CD14-positive monocyte (primary cell): ENCODE data around the gene KCNJ4. TPM values are rescaled to one million over a fixed set of nuclear protein-coding genes. Genes with fewer than 3 reads are reported as not detected.
"Not testable (repeated sequence)": the region's sequence is repeated elsewhere in the genome, so short reads cannot be mapped to it uniquely, and the experiment has no call there.

Experiments
- DNase-seq, 3 donors: peaks; one replicate each; pipeline ENCODE4 v3.0.0-alpha.2; 2011 to 2022
- H2AFZ ChIP-seq: 2 replicates; pipeline ENCODE4 v1.6.0; 2012; ENCODE audit warnings: mild to moderate bottlenecking, low read depth, low read length, inconsistent platforms; ENCODE audit not compliant: insufficient read depth, poor library complexity, severe bottlenecking
- H3K27ac ChIP-seq, 2 donors: 1 replicate in 1 of 2; 2 replicates in 1 of 2; pipeline ENCODE4 v1.5.1; 2012 to 2013; ENCODE audit warnings: low read length in 2 of 2, control low read depth in 1 of 2, inconsistent platforms in 1 of 2, low read depth in 1 of 2, mild to moderate bottlenecking in 1 of 2
- H3K27me3 ChIP-seq, 2 donors: one replicate each; pipeline versions ENCODE4 v1.6.0 to v1.6.1; 2011 to 2013; ENCODE audit warnings: low read length in 2 of 2; ENCODE audit not compliant: control insufficient read depth in 2 of 2, insufficient read depth in 2 of 2
- H3K36me3 ChIP-seq, 2 donors: replicated peaks in 1 of 2; 1 replicate in 1 of 2; 2 replicates in 1 of 2; pipeline versions ENCODE4 v1.5.1 to v1.6.1; 2012 to 2013; ENCODE audit warnings: low read length in 2 of 2, control low read depth in 1 of 2, inconsistent platforms in 1 of 2, mild to moderate bottlenecking in 1 of 2; ENCODE audit not compliant: insufficient read depth in 2 of 2, control insufficient read depth in 1 of 2
- H3K4me1 ChIP-seq, 2 donors: 1 replicate in 1 of 2; 2 replicates in 1 of 2; pipeline versions ENCODE4 v1.5.1 to v1.6.1; 2012 to 2013; ENCODE audit warnings: low read length in 2 of 2, control low read depth in 1 of 2, inconsistent platforms in 1 of 2, mild to moderate bottlenecking in 1 of 2, moderate library complexity in 1 of 2; ENCODE audit not compliant: insufficient read depth in 2 of 2, control insufficient read depth in 1 of 2
- H3K4me2 ChIP-seq: replicated peaks from 2 replicates; pipeline ENCODE3; 2012; ENCODE audit warnings: low read length, moderate library complexity, mild to moderate bottlenecking; ENCODE audit not compliant: poor library complexity, severe bottlenecking; ENCODE audit errors: extremely low read depth
- H3K4me3 ChIP-seq, 3 experiments: fragments of 200-600 bp in 1 of 3; sonication (generic) in 1 of 3; replicated peaks in 1 of 3; 1 replicate in 2 of 3; 2 replicates in 1 of 3; pipeline ENCODE4 v1.5.1; 2011 to 2013; ENCODE audit warnings: low read length in 3 of 3, mild to moderate bottlenecking in 3 of 3, control low read depth in 2 of 3, low read depth in 2 of 3, inconsistent platforms in 1 of 3, moderate library complexity in 1 of 3
- H3K79me2 ChIP-seq: 2 replicates; pipeline ENCODE4 v1.6.0; 2012; ENCODE audit warnings: mild to moderate bottlenecking, control low read depth, inconsistent platforms, low read length, moderate library complexity; ENCODE audit not compliant: insufficient read depth
- H3K9ac ChIP-seq: 2 replicates; pipeline ENCODE4 v1.6.0; 2017; ENCODE audit warnings: low read length, mild to moderate bottlenecking; ENCODE audit not compliant: insufficient read depth, poor library complexity, severe bottlenecking
- H3K9me3 ChIP-seq, 2 donors: replicated peaks in 1 of 2; 1 replicate in 1 of 2; 2 replicates in 1 of 2; pipeline versions ENCODE4 v1.5.1 to v1.6.1; 2012 to 2013; ENCODE audit warnings: low read length in 2 of 2, control low read depth in 1 of 2; ENCODE audit not compliant: control insufficient read depth in 1 of 2, insufficient read depth in 1 of 2
- H4K20me1 ChIP-seq: 2 replicates; pipeline ENCODE4 v1.6.0; 2012; ENCODE audit warnings: mild to moderate bottlenecking, low read length, control low read depth, moderate library complexity; ENCODE audit not compliant: insufficient read depth
- H3K27ac Mint-ChIP-seq, 7 donors: one replicate each; pipeline ENCODE4 v1.8.0; 2020; ENCODE audit warnings: mild to moderate bottlenecking in 7 of 7, mixed read lengths in 7 of 7, moderate library complexity in 6 of 7, inconsistent platforms in 2 of 7
- H3K27me3 Mint-ChIP-seq, 3 donors: one replicate each; pipeline ENCODE4 v1.8.0; 2021 to 2022; ENCODE audit warnings: low read depth in 3 of 3, mild to moderate bottlenecking in 3 of 3, mixed read lengths in 3 of 3, moderate library complexity in 3 of 3, inconsistent platforms in 1 of 3
- H3K36me3 Mint-ChIP-seq, 2 donors: one replicate each; pipeline ENCODE4 v1.8.0; 2020; ENCODE audit warnings: mixed read lengths in 2 of 2, inconsistent platforms in 1 of 2, mild to moderate bottlenecking in 1 of 2
- H3K4me1 Mint-ChIP-seq: one replicate; pipeline ENCODE4 v1.8.0; 2020; ENCODE audit warnings: mild to moderate bottlenecking, mixed read lengths
- H3K4me3 Mint-ChIP-seq, 2 donors: one replicate each; pipeline ENCODE4 v1.8.0; 2020; ENCODE audit warnings: mild to moderate bottlenecking in 2 of 2, mixed read lengths in 2 of 2, moderate library complexity in 1 of 2
- H3K9me3 Mint-ChIP-seq, 7 donors: one replicate each; pipeline ENCODE4 v1.8.0; 2020 to 2022; ENCODE audit warnings: mixed read lengths in 7 of 7, mild to moderate bottlenecking in 6 of 7, moderate library complexity in 6 of 7, inconsistent platforms in 2 of 7
- WGBS: methylation state at CpG from one replicate; pipeline ENCODE4 v1.1.5; 2013; ENCODE audit warnings: missing lambda C conversion rate; ENCODE audit not compliant: insufficient coverage; 5-methylcytosine and 5-hydroxymethylcytosine counted together
- intact Hi-C, 2 donors: fragments of 100-400 bp; cut with micrococcal nuclease; formaldehyde crosslinking; loops; one replicate each; pipeline versions ENCODE4 v1.15.0 to v1.15.1; 2023
- polyA plus RNA-seq, 3 donors: library from polyadenylated mRNA; depleted of rRNA in 1 of 3; unstranded in 2 of 3; stranded (reverse) in 1 of 3; fragments of 300-500 nt in 2 of 3; fragments of >200 nt in 1 of 3; fragmentation: Illumina TruSeq in 2 of 3; gene quantifications; 1 replicate in 2 of 3; 2 replicates in 1 of 3; pipeline ENCODE4 v1.2.3, GENCODE V29; 2012 to 2021
- TF ChIP-seq, protein P1 (sequence below): fragments of 200-600 bp; IDR thresholded peaks from one replicate; pipeline ENCODE4 v1.8.0; 2022; ENCODE audit warnings: antibody characterized with exemption, mild to moderate bottlenecking

The KCNJ4 gene
- polyA plus RNA-seq, 3 donors = not detected

DNA sequence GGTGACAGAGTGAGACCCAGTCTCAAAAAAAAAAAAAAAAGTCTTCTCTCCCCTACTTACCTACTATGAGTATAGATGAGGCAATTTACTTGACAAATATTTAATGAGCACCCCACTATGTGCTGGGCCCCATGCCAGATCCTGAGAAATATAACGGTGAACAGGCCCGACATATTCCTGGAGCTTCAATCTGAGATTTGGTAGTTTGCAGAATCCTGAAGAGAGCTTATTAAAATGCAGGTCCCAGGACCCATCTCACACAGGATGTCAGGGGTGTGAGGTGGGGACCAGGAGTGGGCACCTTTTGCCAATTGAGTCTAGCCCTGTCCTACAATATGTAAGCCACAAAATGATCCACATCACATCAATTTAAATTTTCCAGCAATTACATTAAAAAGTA is 44.0 kb downstream of the KCNJ4 start:
- WGBS = no CpG with 5 or more reads among the region's 2 CpGs
- DNase-seq = no peak
- Histone ChIP-seq H3K79me2 (no peaks in the 10 kb centered on the region), H3K9me3 (no peaks in the 10 kb centered on the region), H3K27me3 (peaks cover 0 to 3% of the 10 kb centered on the region in 2 donors), H4K20me1 (no peaks in the 10 kb centered on the region), H3K36me3 (no peaks in the 10 kb centered on the region), H3K27ac (no peak overlapping the region), H3K4me1 (peaks cover 33 to 48% of the 10 kb centered on the region in 2 donors), H3K4me3 (no peak overlapping the region), H2AFZ (no peak overlapping the region), H3K4me2 (no peak overlapping the region), H3K9ac (no peak overlapping the region)
- peaks cover 39% of the 10 kb centered on the region for H3K4me1 Mint-ChIP-seq
- no peak overlapping the region for H3K4me3 Mint-ChIP-seq
- TF ChIP-seq, protein P1, sequence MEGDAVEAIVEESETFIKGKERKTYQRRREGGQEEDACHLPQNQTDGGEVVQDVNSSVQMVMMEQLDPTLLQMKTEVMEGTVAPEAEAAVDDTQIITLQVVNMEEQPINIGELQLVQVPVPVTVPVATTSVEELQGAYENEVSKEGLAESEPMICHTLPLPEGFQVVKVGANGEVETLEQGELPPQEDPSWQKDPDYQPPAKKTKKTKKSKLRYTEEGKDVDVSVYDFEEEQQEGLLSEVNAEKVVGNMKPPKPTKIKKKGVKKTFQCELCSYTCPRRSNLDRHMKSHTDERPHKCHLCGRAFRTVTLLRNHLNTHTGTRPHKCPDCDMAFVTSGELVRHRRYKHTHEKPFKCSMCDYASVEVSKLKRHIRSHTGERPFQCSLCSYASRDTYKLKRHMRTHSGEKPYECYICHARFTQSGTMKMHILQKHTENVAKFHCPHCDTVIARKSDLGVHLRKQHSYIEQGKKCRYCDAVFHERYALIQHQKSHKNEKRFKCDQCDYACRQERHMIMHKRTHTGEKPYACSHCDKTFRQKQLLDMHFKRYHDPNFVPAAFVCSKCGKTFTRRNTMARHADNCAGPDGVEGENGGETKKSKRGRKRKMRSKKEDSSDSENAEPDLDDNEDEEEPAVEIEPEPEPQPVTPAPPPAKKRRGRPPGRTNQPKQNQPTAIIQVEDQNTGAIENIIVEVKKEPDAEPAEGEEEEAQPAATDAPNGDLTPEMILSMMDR = no peak
- H3K9me3 Mint-ChIP-seq = peaks cover 0 to 10% (median 0%) of the 10 kb centered on the region in 7 donors
- H3K36me3 Mint-ChIP-seq = no peaks in the 10 kb centered on the region
- intact Hi-C loops = loop anchor here (5.0 to 10.0 kb wide), 2 partner anchors 161 to 164 kb away; partner anchors contain the start of gene DMC1 (in 2 of the 2)
- peaks cover 2 to 9% (median 4%) of the 10 kb centered on the region in 3 donors for H3K27me3 Mint-ChIP-seq
- no peak overlapping the region for H3K27ac Mint-ChIP-seq

DNA sequence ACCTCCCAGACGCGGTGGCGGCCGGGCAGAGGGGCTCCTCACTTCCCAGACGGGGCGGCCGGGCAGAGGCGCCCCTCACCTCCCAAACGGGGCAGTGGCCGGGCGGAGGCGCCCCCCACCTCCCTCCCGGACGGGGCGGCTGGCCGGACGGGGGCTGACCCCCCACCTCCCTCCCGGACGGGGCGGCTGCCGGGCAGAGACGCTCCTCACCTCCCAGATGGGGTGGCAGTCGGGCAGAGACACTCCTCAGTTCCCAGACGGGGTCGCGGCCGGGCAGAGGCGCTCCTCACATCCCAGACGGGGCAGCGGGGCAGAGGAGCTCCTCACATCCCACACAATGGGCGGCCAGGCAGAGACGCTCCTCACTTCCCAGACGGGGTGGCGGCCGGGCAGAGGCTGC is 45.1 kb downstream of the KCNJ4 start:
- not testable (repeated sequence) for H3K9me3 ChIP-seq, H3K4me2 ChIP-seq, H3K4me3 Mint-ChIP-seq, H3K27me3 Mint-ChIP-seq, DNase-seq, H3K27ac ChIP-seq, H3K27me3 ChIP-seq, H2AFZ ChIP-seq, H3K79me2 ChIP-seq, H3K36me3 ChIP-seq, H3K9ac ChIP-seq, H3K36me3 Mint-ChIP-seq, H3K27ac Mint-ChIP-seq, H3K4me3 ChIP-seq, H4K20me1 ChIP-seq
- intact Hi-C loops = loop anchor here (5.0 to 10.0 kb wide), 2 partner anchors 162 to 165 kb away; partner anchors contain the start of gene DMC1 (in 2 of the 2)
- peaks cover 24 to 41% of the 10 kb centered on the region in 2 donors for H3K4me1 ChIP-seq
- peaks cover 0 to 10% (median 0%) of the 10 kb centered on the region in 7 donors for H3K9me3 Mint-ChIP-seq
- peaks cover 31% of the 10 kb centered on the region for H3K4me1 Mint-ChIP-seq
- WGBS = no CpG with 5 or more reads among the region's 35 CpGs
